Pancreas (tissue), 10 donors: ENCODE measurements around the gene TRIM17. TPM values are rescaled to one million over a fixed set of nuclear protein-coding genes. Genes with fewer than 3 reads are reported as not detected.
A peak's percentile ranks its signal among the peaks of the same experiment; 100 is the strongest.

Experiments
- ATAC-seq, 4 donors: fragments of 200-7000 bp; cut with Tn5 transposase; one replicate each; pipeline versions ENCODE4 v1.8.0 to v1.9.1; 2020; ENCODE audit warnings: mild to moderate bottlenecking in 4 of 4, moderate library complexity in 4 of 4
- DNase-seq, 6 donors: peaks; one replicate each; pipeline ENCODE4 v3.0.0-alpha.2; 2020
- FAIRE-seq: peaks from 2 replicates; lab custom pipeline; 2012; peaks lifted over from hg19 to GRCh38; lab: Jason Lieb, UNC
- H3K27ac ChIP-seq, 4 donors: fragments of 200-600 bp; sonication (generic); 1 replicate in 3 of 4; 2 replicates in 1 of 4; pipeline versions ENCODE4 v1.5.0 to v1.8.0; 2020
- H3K27me3 ChIP-seq, 4 donors: fragments of 200-600 bp; one replicate each; pipeline ENCODE4 v1.8.0; 2021
- H3K36me3 ChIP-seq, 3 donors: fragments of 200-600 bp; sonication (generic) in 1 of 3; one replicate each; pipeline versions ENCODE4 v1.5.0 to v1.8.0; 2020 to 2021
- H3K4me1 ChIP-seq, 3 donors: fragments of 200-600 bp; one replicate each; pipeline ENCODE4 v1.8.0; 2021
- H3K4me3 ChIP-seq, 4 donors: fragments of 200-600 bp; sonication (generic) in 2 of 4; one replicate each; pipeline versions ENCODE4 v1.5.0 to v1.8.0; 2020 to 2021
- H3K9me3 ChIP-seq, 4 donors: fragments of 200-600 bp; one replicate each; pipeline ENCODE4 v1.8.0; 2021
- WGBS, 2 donors: extraction: QIAGEN DNeasy Blood & Tissue Kit; methylation state at CpG; one replicate each; pipeline ENCODE4 v1.1.7; 2013; 5-methylcytosine and 5-hydroxymethylcytosine counted together
- intact Hi-C, 3 donors: fragments of 100-400 bp; cut with DNase I; formaldehyde crosslinking; loops; one replicate each; pipeline versions ENCODE4 v1.11.1 to v1.14.2; 2022
- polyA plus RNA-seq, 2 donors: library from polyadenylated mRNA; stranded (reverse); fragments of 200-250 nt; gene quantifications; one replicate each; pipeline ENCODE4 v1.2.3, GENCODE V29; 2013
- total RNA-seq, 6 donors: library from RNA; stranded (reverse); fragmentation: NEBNext Ultra II Directional in 4 of 6; extraction: Animal tissue kit (Norgen Biotek cat#: 25700) in 4 of 6; gene quantifications; one replicate each; pipeline versions ENCODE4 v1.2.1 to v1.2.4, GENCODE V29; 2021 to 2023
- TF ChIP-seq, protein P1 (sequence below), 4 donors: fragments of 200-600 bp; sonication (generic) in 3 of 4; IDR thresholded peaks; one replicate each; pipeline versions ENCODE4 v1.5.0 to v1.8.0; 2021; ENCODE audit warnings: antibody characterized with exemption in 4 of 4
- donor health status: healthy with polysubstance abuse.
- donor health status: DM: no; HTN: no; CAD: no; lungs with moderate emphysema.
- donor health status: DM: no; HTN: no; CAD: no.
- donor health status: control.
- donor health status: control.
- donor health status: Bipolar disorder and iron deficiency.
- donor health status: DM: yes; HTN: yes; CAD: no.
- donor health status: DM: no; HTN: no; CAD: no.
- donor health status: DM: no; HTN: no; CAD: no.
- donor health status: DM: yes; HTN: yes; CAD: no.

TRIM17 gene
- total and polyA plus RNA-seq, 8 donors = 0.14 to 2.4 (median 0.38) TPM; not detected in 1

DNA sequence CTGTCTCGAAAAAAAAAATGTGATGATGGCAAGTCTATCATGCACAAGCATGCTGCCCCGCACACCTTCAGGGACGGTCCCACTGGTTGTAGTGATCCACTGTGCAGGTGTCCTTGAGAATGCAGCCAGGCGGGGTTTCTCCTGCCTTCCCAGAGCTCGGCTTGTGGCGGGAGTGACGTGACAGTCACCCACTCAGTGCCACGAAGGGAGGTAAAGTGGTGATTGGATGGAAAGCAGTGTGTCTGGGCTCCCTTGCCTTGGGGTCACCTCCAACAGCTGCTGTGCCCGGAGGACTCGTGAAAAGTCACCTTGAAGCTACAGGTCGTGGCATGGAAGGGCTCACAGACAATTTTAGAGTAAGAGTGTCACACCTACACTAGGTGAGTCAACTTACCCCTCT lies 33.5 kb upstream of the TRIM17 start:
- DNase-seq (no peak), ATAC-seq (no peak), FAIRE-seq (no peak)
- 56 to 62% methylated on average over 11 of the region's 11 CpGs for WGBS, 2 donors
- intact Hi-C loops = no loop called here
- H3K27me3 ChIP-seq = peaks cover 0 to 13% (median 3%) of the 10 kb centered on the region in 4 donors
- H3K27ac ChIP-seq = no peak overlapping the region
- TF ChIP-seq, protein P1, sequence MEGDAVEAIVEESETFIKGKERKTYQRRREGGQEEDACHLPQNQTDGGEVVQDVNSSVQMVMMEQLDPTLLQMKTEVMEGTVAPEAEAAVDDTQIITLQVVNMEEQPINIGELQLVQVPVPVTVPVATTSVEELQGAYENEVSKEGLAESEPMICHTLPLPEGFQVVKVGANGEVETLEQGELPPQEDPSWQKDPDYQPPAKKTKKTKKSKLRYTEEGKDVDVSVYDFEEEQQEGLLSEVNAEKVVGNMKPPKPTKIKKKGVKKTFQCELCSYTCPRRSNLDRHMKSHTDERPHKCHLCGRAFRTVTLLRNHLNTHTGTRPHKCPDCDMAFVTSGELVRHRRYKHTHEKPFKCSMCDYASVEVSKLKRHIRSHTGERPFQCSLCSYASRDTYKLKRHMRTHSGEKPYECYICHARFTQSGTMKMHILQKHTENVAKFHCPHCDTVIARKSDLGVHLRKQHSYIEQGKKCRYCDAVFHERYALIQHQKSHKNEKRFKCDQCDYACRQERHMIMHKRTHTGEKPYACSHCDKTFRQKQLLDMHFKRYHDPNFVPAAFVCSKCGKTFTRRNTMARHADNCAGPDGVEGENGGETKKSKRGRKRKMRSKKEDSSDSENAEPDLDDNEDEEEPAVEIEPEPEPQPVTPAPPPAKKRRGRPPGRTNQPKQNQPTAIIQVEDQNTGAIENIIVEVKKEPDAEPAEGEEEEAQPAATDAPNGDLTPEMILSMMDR (IDR thresholded peaks at IDR 0.05) = no peak
- H3K4me3 ChIP-seq = no peak overlapping the region
- peaks cover 0 to 6% (median 3%) of the 10 kb centered on the region in 3 donors for H3K4me1 ChIP-seq
- no peaks in the 10 kb centered on the region for H3K9me3 ChIP-seq
- H3K36me3 ChIP-seq = no peaks in the 10 kb centered on the region

DNA sequence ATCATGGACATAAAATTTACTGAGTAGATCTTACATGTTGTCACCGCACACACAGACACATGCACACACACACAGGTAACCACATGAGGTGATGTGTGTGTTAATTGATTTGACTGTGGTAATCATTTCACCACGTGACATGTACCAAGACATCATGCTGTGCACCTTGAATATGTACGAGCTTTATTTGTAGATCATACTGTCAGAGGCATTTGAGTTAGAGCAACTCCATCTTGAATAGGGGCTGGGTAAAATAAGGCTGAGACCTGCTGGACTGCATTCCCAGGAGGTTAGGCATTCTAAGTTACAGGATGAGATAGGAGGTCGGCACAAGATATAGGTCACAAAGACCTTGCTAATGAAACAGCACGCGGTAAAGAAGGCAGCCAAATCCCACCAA lies 31.7 kb upstream of the TRIM17 start:
- H3K27ac ChIP-seq = no peak overlapping the region
- WGBS, 2 donors = 67 to 69% methylated on average over 6 of the region's 6 CpGs
- DNase-seq (no peak), FAIRE-seq (no peak), ATAC-seq (no peak)
- TF ChIP-seq, protein P1 (IDR thresholded peaks at IDR 0.05) = no peak
- H3K27me3 ChIP-seq = peaks cover 0 to 17% (median 9%) of the 10 kb centered on the region in 4 donors
- no peak overlapping the region for H3K4me3 ChIP-seq
- no peaks in the 10 kb centered on the region for H3K9me3 ChIP-seq
- intact Hi-C loops = no loop called here
- H3K4me1 ChIP-seq = peaks cover 0 to 6% (median 3%) of the 10 kb centered on the region in 3 donors
- H3K36me3 ChIP-seq = no peaks in the 10 kb centered on the region

GRCh38 chr1:228446852-228447251 lies 30.2 kb upstream of the TRIM17 start:
- DNase-seq = no peak
- no peak overlapping the region for H3K4me3 ChIP-seq
- TF ChIP-seq, protein P1 (IDR thresholded peaks at IDR 0.05) = no peak
- peaks cover 0 to 17% (median 9%) of the 10 kb centered on the region in 4 donors for H3K27me3 ChIP-seq
- H3K4me1 ChIP-seq = peaks cover 0 to 6% (median 3%) of the 10 kb centered on the region in 3 donors
- WGBS, 2 donors = 47 to 69% methylated on average over 15 of the region's 15 CpGs
- no peak overlapping the region for H3K27ac ChIP-seq
- no peak for ATAC-seq
- H3K36me3 ChIP-seq = no peaks in the 10 kb centered on the region
- H3K9me3 ChIP-seq = no peaks in the 10 kb centered on the region
- intact Hi-C loops = no loop called here
- FAIRE-seq = no peak

DNA sequence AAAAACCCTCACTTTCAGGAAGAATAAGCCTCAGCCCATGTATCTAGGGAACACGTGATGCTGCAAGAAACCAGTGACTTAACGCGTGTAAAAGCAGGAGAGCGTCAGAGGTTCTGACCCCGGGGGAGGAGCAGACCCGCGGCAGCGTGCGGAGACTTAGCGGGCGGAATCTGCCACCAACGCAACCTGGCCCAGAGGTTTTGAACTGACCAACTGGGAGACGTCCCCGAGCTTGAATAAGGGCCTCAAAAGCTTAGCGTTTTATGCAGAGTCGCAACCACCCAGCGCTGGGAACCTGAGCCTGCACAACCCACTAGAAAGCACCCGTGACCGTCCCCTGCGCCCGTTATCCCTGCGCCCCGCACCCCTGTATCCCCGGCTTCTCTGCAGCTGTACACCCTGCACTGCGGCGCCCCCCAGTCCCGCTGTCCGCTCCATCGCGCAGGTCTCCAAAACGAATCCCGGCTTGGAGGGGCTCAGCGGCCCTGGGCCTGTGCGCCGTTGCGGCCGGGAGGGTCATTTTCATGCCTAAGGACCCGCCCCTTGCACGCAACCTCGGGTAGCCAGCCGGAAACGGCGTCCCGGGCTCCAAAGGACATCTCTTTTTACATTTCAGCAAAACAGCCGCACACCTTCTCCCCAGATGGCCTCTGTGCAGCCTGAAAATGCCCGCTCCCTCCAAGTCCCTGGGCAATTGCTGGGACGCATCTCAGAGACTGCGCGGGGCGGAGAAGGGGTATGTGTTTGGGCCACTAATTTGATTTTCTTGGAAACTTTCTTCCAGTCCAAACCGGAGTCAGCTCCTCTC lies 29.4 kb upstream of the TRIM17 start:
- Histone ChIP-seq H3K27ac (no peak overlapping the region), H3K36me3 (no peaks in the 10 kb centered on the region), H3K4me1 (peaks cover 0 to 6% (median 3%) of the 10 kb centered on the region in 3 donors), H3K27me3 (peaks cover 0 to 17% (median 9%) of the 10 kb centered on the region in 4 donors), H3K9me3 (no peaks in the 10 kb centered on the region), H3K4me3 (peak overlapping the region in 2 of 4 donors; percentile 17 to 35)
- TF ChIP-seq, protein P1 (IDR thresholded peaks at IDR 0.05) = no peak
- FAIRE-seq (no peak), ATAC-seq (peak; percentile 38 to 85 (median 74)), DNase-seq (peak in 3 of 6 donors; percentile 20 to 58 (median 24))
- 7 to 8% methylated on average over 51 of the region's 51 CpGs for WGBS, 2 donors
- intact Hi-C loops = no loop called here

- DNase-seq (no peak), ATAC-seq (no peak), FAIRE-seq (no peak)
- TF ChIP-seq, protein P1 (IDR thresholded peaks at IDR 0.05) = no peak
- no peaks in the 10 kb centered on the region for H3K36me3 ChIP-seq
- peaks cover 0 to 6% (median 3%) of the 10 kb centered on the region in 3 donors for H3K4me1 ChIP-seq
- 5 to 12% methylated on average over 16 of the region's 16 CpGs for WGBS, 2 donors
- no peaks in the 10 kb centered on the region for H3K9me3 ChIP-seq
- peak overlapping the region in 2 of 4 donors; percentile 17 to 35 for H3K4me3 ChIP-seq
- intact Hi-C loops = no loop called here
- peaks cover 0 to 17% (median 9%) of the 10 kb centered on the region in 4 donors for H3K27me3 ChIP-seq
- no peak overlapping the region for H3K27ac ChIP-seq
Measured at GRCh38 chr1:228445490-228445842, 28.8 kb upstream of the TRIM17 start.
